GM12875 (cell line): Measurements from ENCODE around the gene TMEM176A.

ENCODE experiments used
- H3K4me3 ChIP-seq: one replicate; pipeline ENCODE4 v1.5.1; 2011; ENCODE audit warnings: low read depth, low read length, control low read depth
- TF ChIP-seq, protein P1 (sequence below): IDR thresholded peaks from 2 replicates; pipeline ENCODE4 v1.5.1; 2011; ENCODE audit warnings: low read depth, mild to moderate bottlenecking, control low read depth, inconsistent platforms, low read length, moderate library complexity, borderline replicate concordance; ENCODE audit not compliant: insufficient read depth

The TMEM176A gene

GRCh38 chr7:150799156-150799555 is 1.4 kb upstream of the TMEM176A start:
- TF ChIP-seq, protein P1, sequence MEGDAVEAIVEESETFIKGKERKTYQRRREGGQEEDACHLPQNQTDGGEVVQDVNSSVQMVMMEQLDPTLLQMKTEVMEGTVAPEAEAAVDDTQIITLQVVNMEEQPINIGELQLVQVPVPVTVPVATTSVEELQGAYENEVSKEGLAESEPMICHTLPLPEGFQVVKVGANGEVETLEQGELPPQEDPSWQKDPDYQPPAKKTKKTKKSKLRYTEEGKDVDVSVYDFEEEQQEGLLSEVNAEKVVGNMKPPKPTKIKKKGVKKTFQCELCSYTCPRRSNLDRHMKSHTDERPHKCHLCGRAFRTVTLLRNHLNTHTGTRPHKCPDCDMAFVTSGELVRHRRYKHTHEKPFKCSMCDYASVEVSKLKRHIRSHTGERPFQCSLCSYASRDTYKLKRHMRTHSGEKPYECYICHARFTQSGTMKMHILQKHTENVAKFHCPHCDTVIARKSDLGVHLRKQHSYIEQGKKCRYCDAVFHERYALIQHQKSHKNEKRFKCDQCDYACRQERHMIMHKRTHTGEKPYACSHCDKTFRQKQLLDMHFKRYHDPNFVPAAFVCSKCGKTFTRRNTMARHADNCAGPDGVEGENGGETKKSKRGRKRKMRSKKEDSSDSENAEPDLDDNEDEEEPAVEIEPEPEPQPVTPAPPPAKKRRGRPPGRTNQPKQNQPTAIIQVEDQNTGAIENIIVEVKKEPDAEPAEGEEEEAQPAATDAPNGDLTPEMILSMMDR, result no peak
- no peak overlapping the region for H3K4me3 ChIP-seq

GRCh38 chr7:150799741-150800580 is 608 bp upstream of the TMEM176A start, which contains the start of gene TMEM176B:
Gene TMEM176B (minus strand): TSS chr7:150800364. CDS start chr7:150796569, 3,795 bp downstream.
- H3K4me3 ChIP-seq, result no peak within 1 kb of the TSS
- TF ChIP-seq, protein P1, result no peak

- no peak overlapping the region for H3K4me3 ChIP-seq
- TF ChIP-seq, protein P1, result no peak
Observed at GRCh38 chr7:150801242-150801945, 825 bp downstream of the TMEM176A start.

DNA sequence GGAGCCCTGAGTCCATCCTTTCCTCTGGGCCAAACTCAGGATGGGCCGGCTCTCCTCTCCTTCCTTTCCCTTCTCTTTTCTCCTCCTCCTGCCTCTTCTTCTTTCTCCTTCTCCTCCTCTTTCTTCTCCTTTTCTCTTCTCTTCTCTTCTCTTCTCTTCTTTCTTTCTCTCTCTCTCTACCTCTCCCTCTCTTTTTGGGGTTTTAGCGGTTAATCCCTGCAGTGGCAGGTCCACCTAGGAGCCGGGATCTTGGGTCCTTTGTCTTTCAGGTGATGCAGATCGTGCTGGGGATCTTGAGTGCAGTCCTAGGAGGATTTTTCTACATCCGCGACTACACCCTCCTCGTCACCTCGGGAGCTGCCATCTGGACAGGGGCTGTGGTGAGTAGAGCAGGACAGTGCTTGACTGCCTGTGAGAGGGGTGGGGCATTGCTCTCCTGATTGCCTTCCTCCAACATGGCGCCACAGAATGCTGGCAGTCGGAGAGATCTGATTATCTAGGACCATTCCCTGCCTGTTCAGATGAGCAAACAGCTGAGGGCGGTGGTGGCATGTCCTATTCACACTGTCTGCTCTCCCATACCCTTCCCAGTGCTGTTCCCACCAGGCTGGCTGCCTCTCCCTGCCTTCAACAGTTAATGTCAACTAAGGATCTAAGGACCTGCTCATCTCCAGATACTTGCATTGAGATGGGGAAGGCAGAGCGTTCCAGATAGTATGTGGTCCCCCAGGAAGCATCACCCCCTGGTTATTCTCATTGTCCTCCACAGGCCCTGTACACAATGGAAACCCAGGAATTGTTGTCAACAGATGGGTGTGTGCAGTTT is 1.6 kb downstream of the TMEM176A start:
- no peak overlapping the region for H3K4me3 ChIP-seq
- TF ChIP-seq, protein P1, result no peak

DNA sequence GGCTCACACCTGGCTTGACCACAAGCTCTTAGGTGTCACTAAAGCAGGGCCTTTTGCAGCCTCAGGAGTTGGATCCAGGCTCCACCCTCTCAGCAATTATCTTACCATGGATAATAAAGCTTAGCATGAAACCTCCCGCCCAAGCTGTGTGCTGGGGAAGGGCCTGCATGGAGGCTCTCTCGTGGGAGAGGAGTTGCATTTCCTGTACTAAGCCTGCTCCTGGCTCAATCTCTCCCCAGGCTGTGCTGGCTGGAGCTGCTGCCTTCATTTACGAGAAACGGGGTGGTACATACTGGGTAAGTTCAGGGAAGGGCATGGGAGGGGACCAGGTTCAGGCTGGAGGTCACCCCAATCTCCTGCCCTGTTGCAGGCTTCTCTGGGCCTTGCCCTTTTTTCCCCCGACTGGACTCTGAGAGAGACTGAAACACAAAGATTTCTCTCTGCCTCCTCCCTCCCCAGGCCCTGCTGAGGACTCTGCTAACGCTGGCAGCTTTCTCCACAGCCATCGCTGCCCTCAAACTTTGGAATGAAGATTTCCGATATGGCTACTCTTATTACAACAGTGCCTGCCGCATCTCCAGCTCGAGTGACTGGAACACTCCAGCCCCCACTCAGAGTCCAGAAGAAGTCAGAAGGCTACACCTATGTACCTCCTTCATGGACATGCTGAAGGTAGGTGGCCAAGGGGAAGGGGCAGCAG is 2.7 kb downstream of the TMEM176A start:
- H3K4me3 ChIP-seq, result no peak overlapping the region
- TF ChIP-seq, protein P1, result no peak

- no peak overlapping the region for H3K4me3 ChIP-seq
- TF ChIP-seq, protein P1, result no peak
Observed at GRCh38 chr7:150804802-150805201, 4.2 kb downstream of the TMEM176A start.
